GM12878 (cell line): ENCODE data around the gene MEG3.

Experiments used
- CTCF ChIP-seq, 3 experiments: IDR thresholded peaks in 2 of 3; conservative IDR thresholded peaks in 1 of 3; 2 replicates each; pipeline ENCODE4 v1.5.1; 2011; ENCODE audit warnings: low read depth in 3 of 3, low read length in 3 of 3, mild to moderate bottlenecking in 3 of 3, control low read depth in 2 of 3, moderate library complexity in 2 of 3, inconsistent platforms in 1 of 3, mixed read lengths in 1 of 3; ENCODE audit not compliant: control insufficient read depth in 2 of 3, insufficient read depth in 1 of 3; ENCODE audit errors: extremely low read depth in 1 of 3
- SMC3 ChIP-seq: IDR thresholded peaks from 2 replicates; pipeline ENCODE4 v1.6.1; 2011; ENCODE audit warnings: low read length, improper control_type of control experiment, borderline replicate concordance
- YY1 ChIP-seq: IDR thresholded peaks from 2 replicates; pipeline ENCODE4 v1.6.1; 2011; ENCODE audit warnings: low read depth, mild to moderate bottlenecking, low read length
- ZZZ3 ChIP-seq: IDR thresholded peaks from 2 replicates; pipeline ENCODE4 v1.6.1; 2011; ENCODE audit warnings: low read depth; ENCODE audit not compliant: control insufficient read depth, insufficient read length

GRCh38 chr14:100851586-100851916 lies 25.6 kb downstream of the MEG3 start:
- no peak for TF ChIP-seq YY1
- TF ChIP-seq ZZZ3, result no peak
- no peak for TF ChIP-seq SMC3
- no peak for TF ChIP-seq CTCF (IDR thresholded peaks at IDR 0.05 in 2 of 3, conservative IDR thresholded peaks at IDR 0.05 in 1 of 3; ENCODE audit: control insufficient read depth in 2 of 3, extremely low read depth in 1 of 3, insufficient read depth in 1 of 3, low read depth in 3 of 3, low read length in 3 of 3)
